IMR-90 (cell line): ENCODE measurements around the gene TM4SF20. TPM values are rescaled to one million over a fixed set of nuclear protein-coding genes. Genes with fewer than 3 reads are reported as not detected.

ENCODE experiments used
- ATAC-seq: fragments of 200-7000 bp; cut with Tn5 transposase; 2 replicates; pipeline ENCODE4 v1.9.1; 2020; ENCODE audit warnings: low read depth, mild to moderate bottlenecking, moderate library complexity
- BruUV-seq: library from RNA; stranded (reverse); fragments of 400-500 nt; replicated peaks from 2 replicates; lab custom pipeline; 2021; lab: Mats Ljungman, UMichigan
- CTCF ChIA-PET: fragments of 300-600 bp; formaldehyde crosslinking; extraction: SDS; loops from one replicate; lab custom pipeline; 2021; ENCODE audit warnings: antibody characterized with exemption; lab: Yijun Ruan, JAX
- POLR2A ChIA-PET: fragments of 300-600 bp; sonication (Branson Sonifier 250); formaldehyde crosslinking; loops from one replicate; lab custom pipeline; 2022; ENCODE audit warnings: antibody characterized with exemption; ENCODE audit not compliant: unreplicated experiment; lab: Charles Lee
- DNase-seq: peaks from one replicate; pipeline ENCODE4 v3.0.0; 2013
- H2AFZ ChIP-seq: replicated peaks from 2 replicates; pipeline ENCODE3; 2013; ENCODE audit warnings: low read length, mild to moderate bottlenecking; ENCODE audit not compliant: poor library complexity
- H2AK5ac ChIP-seq: 2 replicates; pipeline ENCODE4 v1.6.1; 2013; ENCODE audit warnings: low read depth, low read length, inconsistent platforms
- H2AK9ac ChIP-seq: replicated peaks from 2 replicates; pipeline ENCODE3; 2013; ENCODE audit warnings: mild to moderate bottlenecking, low read depth, low read length, moderate library complexity; ENCODE audit not compliant: poor library complexity
- H2BK120ac ChIP-seq: 2 replicates; pipeline ENCODE4 v1.6.1; 2013; ENCODE audit warnings: low read depth, low read length, inconsistent platforms
- H2BK15ac ChIP-seq: 3 replicates; pipeline ENCODE4 v1.6.1; 2013; ENCODE audit warnings: low read depth, low read length, inconsistent platforms
- H2BK20ac ChIP-seq: 2 replicates; pipeline ENCODE4 v1.6.1; 2013; ENCODE audit warnings: low read depth, mild to moderate bottlenecking, inconsistent platforms, low read length, moderate library complexity
- H2BK5ac ChIP-seq: 2 replicates; pipeline ENCODE4 v1.6.1; 2013; ENCODE audit warnings: mild to moderate bottlenecking, low read depth, low read length, inconsistent platforms; ENCODE audit not compliant: poor library complexity, severe bottlenecking
- H3K14ac ChIP-seq: replicated peaks from 2 replicates; pipeline ENCODE4 v1.6.1; 2013; ENCODE audit warnings: low read depth, low read length, inconsistent platforms
- H3K18ac ChIP-seq: 2 replicates; pipeline ENCODE4 v1.6.1; 2013; ENCODE audit warnings: low read depth, low read length, control low read depth
- H3K23ac ChIP-seq: 2 replicates; pipeline ENCODE4 v1.6.1; 2013; ENCODE audit warnings: low read depth, low read length, inconsistent platforms
- H3K27ac ChIP-seq: 2 replicates; pipeline ENCODE4 v1.5.1; 2013; ENCODE audit warnings: mild to moderate bottlenecking, control low read depth, low read length; ENCODE audit not compliant: insufficient read depth
- H3K27me3 ChIP-seq: 2 replicates; pipeline ENCODE4 v1.6.1; 2013; ENCODE audit warnings: low read length; ENCODE audit not compliant: control insufficient read depth, insufficient read depth
- H3K36me3 ChIP-seq: 2 replicates; pipeline ENCODE4 v1.6.1; 2013; ENCODE audit warnings: low read length, mixed read lengths; ENCODE audit not compliant: control insufficient read depth, insufficient read depth
- H3K4ac ChIP-seq: 2 replicates; pipeline ENCODE4 v1.6.1; 2013; ENCODE audit warnings: low read depth, low read length, inconsistent platforms
- H3K4me1 ChIP-seq: 2 replicates; pipeline ENCODE4 v1.6.1; 2013; ENCODE audit warnings: low read length, mixed read lengths; ENCODE audit not compliant: control insufficient read depth, insufficient read depth
- H3K4me2 ChIP-seq: 2 replicates; pipeline ENCODE4 v1.6.1; 2013; ENCODE audit warnings: low read depth, mild to moderate bottlenecking, control low read depth, low read length, moderate library complexity
- H3K4me3 ChIP-seq: 2 replicates; pipeline ENCODE4 v1.5.1; 2013; ENCODE audit warnings: low read depth, mild to moderate bottlenecking, control low read depth, low read length, moderate library complexity; ENCODE audit not compliant: insufficient read depth
- H3K56ac ChIP-seq: 2 replicates; pipeline ENCODE4 v1.6.1; 2013; ENCODE audit warnings: low read length, inconsistent platforms; ENCODE audit not compliant: insufficient read depth; ENCODE audit errors: extremely low read depth
- H3K79me1 ChIP-seq, 2 experiments: 2 replicates each; pipeline ENCODE4 v1.6.1; 2013; ENCODE audit warnings: low read length in 2 of 2, inconsistent platforms in 1 of 2, low read depth in 1 of 2
- H3K9ac ChIP-seq: 2 replicates; pipeline ENCODE4 v1.6.1; 2013; ENCODE audit warnings: low read depth, low read length, control low read depth
- H3K9me1 ChIP-seq: 2 replicates; pipeline ENCODE4 v1.6.1; 2013; ENCODE audit warnings: low read length, inconsistent platforms; ENCODE audit not compliant: insufficient read depth
- H3K9me3 ChIP-seq: 2 replicates; pipeline ENCODE4 v1.6.1; 2013; ENCODE audit warnings: low read length; ENCODE audit not compliant: control insufficient read depth, insufficient read depth
- H4K20me1 ChIP-seq: 2 replicates; pipeline ENCODE4 v1.6.1; 2013; ENCODE audit warnings: low read length, inconsistent platforms; ENCODE audit not compliant: insufficient read depth
- H4K5ac ChIP-seq: 2 replicates; pipeline ENCODE4 v1.6.1; 2013; ENCODE audit warnings: mild to moderate bottlenecking, low read depth, low read length, control low read depth
- H4K8ac ChIP-seq, 2 experiments: 2 replicates each; pipeline ENCODE4 v1.6.1; 2013; ENCODE audit warnings: low read depth in 2 of 2, low read length in 2 of 2, control low read depth in 1 of 2, inconsistent platforms in 1 of 2
- H4K91ac ChIP-seq: 2 replicates; pipeline ENCODE4 v1.6.1; 2013; ENCODE audit warnings: low read depth, low read length, inconsistent platforms; ENCODE audit not compliant: insufficient read depth
- BHLHE40 ChIP-seq: fragments of 150-350 bp; IDR thresholded peaks from 2 replicates; pipeline ENCODE4 v1.6.1; 2016; ENCODE audit warnings: mild to moderate bottlenecking, low read depth, low read length
- CEBPB ChIP-seq: IDR thresholded peaks from 2 replicates; pipeline ENCODE4 v1.6.1; 2012; ENCODE audit warnings: low read depth, low read length, improper control_type of control experiment
- CHD1 ChIP-seq: IDR thresholded peaks from 2 replicates; pipeline ENCODE4 v1.6.1; 2012; ENCODE audit warnings: low read depth, low read length, improper control_type of control experiment
- FOS ChIP-seq: fragments of 150-350 bp; IDR thresholded peaks from 2 replicates; pipeline ENCODE4 v1.6.1; 2016; ENCODE audit warnings: low read depth, low read length
- MAFK ChIP-seq: IDR thresholded peaks from 2 replicates; pipeline ENCODE4 v1.6.1; 2012; ENCODE audit warnings: low read depth, low read length, improper control_type of control experiment
- MAZ ChIP-seq: IDR thresholded peaks from 2 replicates; pipeline ENCODE4 v1.6.1; 2012; ENCODE audit warnings: low read depth, mild to moderate bottlenecking, low read length, improper control_type of control experiment, moderate library complexity, borderline replicate concordance
- MXI1 ChIP-seq: IDR thresholded peaks from 2 replicates; pipeline ENCODE4 v1.6.1; 2012; ENCODE audit warnings: low read depth, mild to moderate bottlenecking, low read length, moderate library complexity, borderline replicate concordance
- NFE2L2 ChIP-seq: fragments of 150-350 bp; IDR thresholded peaks from 2 replicates; pipeline ENCODE4 v1.6.1; 2016; ENCODE audit warnings: low read depth, mild to moderate bottlenecking, low read length
- POLR2A ChIP-seq: IDR thresholded peaks from 2 replicates; pipeline ENCODE4 v1.6.1; 2012; ENCODE audit warnings: mild to moderate bottlenecking, low read depth, low read length
- RAD21 ChIP-seq: IDR thresholded peaks from 2 replicates; pipeline ENCODE4 v1.6.1; 2012; ENCODE audit warnings: low read length, improper control_type of control experiment
- RCOR1 ChIP-seq: IDR thresholded peaks from 2 replicates; pipeline ENCODE4 v1.6.1; 2012; ENCODE audit warnings: mild to moderate bottlenecking, low read length, improper control_type of control experiment; ENCODE audit not compliant: insufficient replicate concordance
- RFX5 ChIP-seq: IDR thresholded peaks from 2 replicates; pipeline ENCODE4 v1.8.0; 2012; ENCODE audit warnings: low read depth, mild to moderate bottlenecking, low read length, moderate library complexity
- SMC3 ChIP-seq: fragments of 150-350 bp; IDR thresholded peaks from 2 replicates; pipeline ENCODE4 v1.6.1; 2016; ENCODE audit warnings: low read depth, mild to moderate bottlenecking, antibody characterized with exemption, low read length, moderate library complexity
- USF2 ChIP-seq: fragments of 150-350 bp; IDR thresholded peaks from 2 replicates; pipeline ENCODE4 v1.6.1; 2017; ENCODE audit warnings: mild to moderate bottlenecking, antibody characterized with exemption, low read length, low read depth
- WGBS, 2 experiments: methylation state at CpG; one replicate each; pipeline versions ENCODE4 v1.1.5 to v1.1.7; 2013; ENCODE audit warnings: missing lambda C conversion rate in 2 of 2; ENCODE audit not compliant: insufficient read length in 1 of 2; ENCODE audit errors: extremely low coverage in 2 of 2; 5-methylcytosine and 5-hydroxymethylcytosine counted together
- dilution Hi-C: fragments of 300-500 bp; cut with HindIII; formaldehyde crosslinking; loops from one replicate; pipeline ENCODE4 v1.14.3; 2018; ENCODE audit warnings: low sequenced_read_pairs; ENCODE audit not compliant: unreplicated experiment
- in situ Hi-C: fragments of 300-500 bp; cut with MboI; formaldehyde crosslinking; loops from 3 replicates; pipeline ENCODE4 v1.14.3; 2019; ENCODE audit warnings: low sequenced_read_pairs, inconsistent platforms, mixed read lengths
- intact Hi-C: fragments of 100-400 bp; cut with micrococcal nuclease; formaldehyde crosslinking; loops from 2 replicates; pipeline ENCODE4 v1.10.0; 2022
- polyA plus RNA-seq, 3 experiments: library from polyadenylated mRNA; depleted of rRNA; stranded (reverse); fragments of >200 nt; gene quantifications; 2 replicates each; pipeline ENCODE4 v1.2.3, GENCODE V29; 2012; ENCODE audit warnings: low replicate concordance in 1 of 3
- total RNA-seq: library from RNA; depleted of rRNA; stranded (reverse); fragments of >200 nt; gene quantifications from 2 replicates; pipeline ENCODE4 v1.2.3, GENCODE V29; 2012
- TF ChIP-seq, protein P1 (sequence below): fragments of 150-350 bp; IDR thresholded peaks from 2 replicates; pipeline ENCODE4 v1.6.1; 2016; ENCODE audit warnings: low read depth, mild to moderate bottlenecking, low read length, moderate library complexity, borderline replicate concordance
- TF ChIP-seq, protein P2 (sequence below): conservative IDR thresholded peaks from 2 replicates; pipeline ENCODE4 v1.5.1; 2012; ENCODE audit warnings: mild to moderate bottlenecking, low read depth, low read length, improper control_type of control experiment

Gene TM4SF20
- total and polyA plus RNA-seq, 2 of the 4 experiments (the other 2 are of a cell fraction), result under 0.01 to 0.03 TPM

DNA sequence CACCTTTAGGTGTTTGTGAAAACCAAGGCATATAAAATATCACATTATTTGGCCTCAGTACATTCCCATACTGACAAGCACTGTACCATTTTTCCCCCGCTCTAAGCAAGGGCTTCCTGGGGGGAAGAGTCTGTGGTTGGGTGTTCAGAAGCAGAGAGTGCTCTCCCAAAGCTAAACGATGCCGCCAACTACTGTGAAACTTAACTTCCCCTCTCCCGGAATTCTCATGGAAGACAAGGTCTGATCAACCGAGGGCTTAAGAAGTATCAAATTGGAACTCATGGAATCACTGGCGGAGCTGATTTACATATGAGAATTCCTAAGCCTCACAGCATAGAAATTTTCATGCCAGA lies 54.5 kb downstream of the TM4SF20 start:
- peaks cover 15 to 25% of the 10 kb centered on the region in 2 experiments for H3K79me1 ChIP-seq
- H3K36me3 ChIP-seq, result no peaks in the 10 kb centered on the region
- H2BK5ac ChIP-seq, result peak overlapping the region; percentile 56
- H3K18ac ChIP-seq, result peak overlapping the region; percentile 50
- H3K9me3 ChIP-seq, result no peaks in the 10 kb centered on the region
- peak overlapping the region; percentile 71 for H3K4ac ChIP-seq
- H2AFZ ChIP-seq, result peak overlapping the region; percentile 92
- ATAC-seq (peak; percentile 12), DNase-seq (peak; percentile 32)
- WGBS, 2 experiments, result no CpG with 5 or more reads among the region's 6 CpGs
- ChIA-PET POLR2A (no interaction called here), CTCF (no interaction called here)
- no peaks in the 10 kb centered on the region for H3K27me3 ChIP-seq
- no TSS peak for BruUV-seq
- dilution Hi-C loops (no loop called here), intact Hi-C loops (loop anchor here (10.0 kb wide), 1 partner anchor 200 kb away; no protein-coding TSS in a partner anchor), in situ Hi-C loops (no loop called here)
- peak overlapping the region; percentile 95 to 99 for H4K8ac ChIP-seq
- peak overlapping the region; percentile 88 for H3K4me2 ChIP-seq
- H3K14ac ChIP-seq, result peak overlapping the region; percentile 91
- H3K4me1 ChIP-seq, result 0 out of 2 replicates have a peak, but pooled peaks cover 2% of the 10 kb centered on the region
- no peak overlapping the region; the same call in 1 of the 2 replicates for H2BK120ac ChIP-seq
- peak overlapping the region; percentile 92 for H4K5ac ChIP-seq
- peak overlapping the region; percentile 63 for H3K23ac ChIP-seq
- H3K4me3 ChIP-seq, result peak overlapping the region; percentile 86
- peak overlapping the region; percentile 80 for H3K56ac ChIP-seq
- TF ChIP-seq CHD1 (no peak), BHLHE40 (no peak), CEBPB (no peak), SMC3 (no peak), RFX5 (no peak), RAD21 (no peak), RCOR1 (no peak), USF2 (no peak), NFE2L2 (no peak), FOS (no peak), MXI1 (no peak), MAFK (no peak), POLR2A (no peak), MAZ (no peak)
- TF ChIP-seq, protein P1, sequence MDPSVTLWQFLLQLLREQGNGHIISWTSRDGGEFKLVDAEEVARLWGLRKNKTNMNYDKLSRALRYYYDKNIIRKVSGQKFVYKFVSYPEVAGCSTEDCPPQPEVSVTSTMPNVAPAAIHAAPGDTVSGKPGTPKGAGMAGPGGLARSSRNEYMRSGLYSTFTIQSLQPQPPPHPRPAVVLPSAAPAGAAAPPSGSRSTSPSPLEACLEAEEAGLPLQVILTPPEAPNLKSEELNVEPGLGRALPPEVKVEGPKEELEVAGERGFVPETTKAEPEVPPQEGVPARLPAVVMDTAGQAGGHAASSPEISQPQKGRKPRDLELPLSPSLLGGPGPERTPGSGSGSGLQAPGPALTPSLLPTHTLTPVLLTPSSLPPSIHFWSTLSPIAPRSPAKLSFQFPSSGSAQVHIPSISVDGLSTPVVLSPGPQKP, result no peak
- TF ChIP-seq, protein P2, sequence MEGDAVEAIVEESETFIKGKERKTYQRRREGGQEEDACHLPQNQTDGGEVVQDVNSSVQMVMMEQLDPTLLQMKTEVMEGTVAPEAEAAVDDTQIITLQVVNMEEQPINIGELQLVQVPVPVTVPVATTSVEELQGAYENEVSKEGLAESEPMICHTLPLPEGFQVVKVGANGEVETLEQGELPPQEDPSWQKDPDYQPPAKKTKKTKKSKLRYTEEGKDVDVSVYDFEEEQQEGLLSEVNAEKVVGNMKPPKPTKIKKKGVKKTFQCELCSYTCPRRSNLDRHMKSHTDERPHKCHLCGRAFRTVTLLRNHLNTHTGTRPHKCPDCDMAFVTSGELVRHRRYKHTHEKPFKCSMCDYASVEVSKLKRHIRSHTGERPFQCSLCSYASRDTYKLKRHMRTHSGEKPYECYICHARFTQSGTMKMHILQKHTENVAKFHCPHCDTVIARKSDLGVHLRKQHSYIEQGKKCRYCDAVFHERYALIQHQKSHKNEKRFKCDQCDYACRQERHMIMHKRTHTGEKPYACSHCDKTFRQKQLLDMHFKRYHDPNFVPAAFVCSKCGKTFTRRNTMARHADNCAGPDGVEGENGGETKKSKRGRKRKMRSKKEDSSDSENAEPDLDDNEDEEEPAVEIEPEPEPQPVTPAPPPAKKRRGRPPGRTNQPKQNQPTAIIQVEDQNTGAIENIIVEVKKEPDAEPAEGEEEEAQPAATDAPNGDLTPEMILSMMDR, result no peak
- H3K27ac ChIP-seq, result peak overlapping the region; percentile 64
- H2BK15ac ChIP-seq, result peak overlapping the region; percentile 53; the same call in 2 of the 3 replicates
- H2BK20ac ChIP-seq, result no peak overlapping the region
- H2AK9ac ChIP-seq, result peak overlapping the region; percentile 6
- no peaks in the 10 kb centered on the region for H4K20me1 ChIP-seq
- peak overlapping the region; percentile 68 for H3K9ac ChIP-seq
- H2AK5ac ChIP-seq, result no peak overlapping the region
- H3K9me1 ChIP-seq, result no peaks in the 10 kb centered on the region
- H4K91ac ChIP-seq, result peak overlapping the region; percentile 48; the same call in 1 of the 2 replicates
